Measurements from ENCODE around the gene MUC22. TPM values are rescaled to one million over a fixed set of nuclear protein-coding genes. Genes with fewer than 3 reads are reported as not detected.
"Not testable (repeated sequence)": the region's sequence is repeated elsewhere in the genome, so short reads cannot be mapped to it uniquely, and the experiment has no call there.

Gene MUC22
- total and polyA plus RNA-seq, 3 donors from 2014 or later = 0.21 to 0.87 (median 0.31) TPM

GRCh38 chr6:31040801-31041200 is 30.5 kb downstream of the MUC22 start:
- 83 to 85% methylated on average over 7 of the region's 7 CpGs for WGBS, 2 donors
- H3K27me3 ChIP-seq = no peaks in the 10 kb centered on the region
- intact Hi-C loops (cut with DNase I; ENCODE audit: low total_unique reads) = no loop called here
- no peak for DNase-seq
- H3K27ac ChIP-seq = no peak overlapping the region
- no peaks in the 10 kb centered on the region for H3K9me3 ChIP-seq
- H3K36me3 ChIP-seq (ENCODE audit: low read depth, missing control alignments) = no peaks in the 10 kb centered on the region
- no peak for TF ChIP-seq CTCF (IDR thresholded peaks at IDR 0.05)
- no peak for TF ChIP-seq POLR2A (IDR thresholded peaks at IDR 0.05)
- no peak overlapping the region for H3K4me3 ChIP-seq
- H3K4me1 ChIP-seq = peaks cover 3% of the 10 kb centered on the region

GRCh38 chr6:31041372-31041974 is 31.2 kb downstream of the MUC22 start:
- no peak for TF ChIP-seq POLR2A (IDR thresholded peaks at IDR 0.05)
- TF ChIP-seq CTCF (IDR thresholded peaks at IDR 0.05) = no peak
- H3K27ac ChIP-seq = no peak overlapping the region
- no peaks in the 10 kb centered on the region for H3K9me3 ChIP-seq
- DNase-seq = no peak
- no peak overlapping the region for H3K4me3 ChIP-seq
- WGBS, 2 donors = 82 to 88% methylated on average over 11 to 12 of the region's 12 CpGs
- H3K4me1 ChIP-seq = peaks cover 3% of the 10 kb centered on the region
- H3K36me3 ChIP-seq (ENCODE audit: low read depth, missing control alignments) = no peaks in the 10 kb centered on the region
- no peaks in the 10 kb centered on the region for H3K27me3 ChIP-seq
- intact Hi-C loops (cut with DNase I; ENCODE audit: low total_unique reads) = no loop called here

- Histone ChIP-seq H3K27me3 (no peaks in the 10 kb centered on the region), H3K27ac (no peak overlapping the region), H3K4me3 (no peak overlapping the region), H3K4me1 (peaks cover 3% of the 10 kb centered on the region), H3K9me3 (no peaks in the 10 kb centered on the region), H3K36me3 (ENCODE audit: low read depth, missing control alignments) (no peaks in the 10 kb centered on the region)
- peak; percentile 62 for DNase-seq
- TF ChIP-seq POLR2A (IDR thresholded peaks at IDR 0.05) = no peak
- TF ChIP-seq CTCF (IDR thresholded peaks at IDR 0.05) = peak in 2 of 3 experiments; percentile 46 to 48
- 43 to 46% methylated on average over 4 of the region's 4 CpGs for WGBS, 2 donors
- intact Hi-C loops (cut with DNase I; ENCODE audit: low total_unique reads) = no loop called here
These were observed 32.5 kb downstream of the MUC22 start for GRCh38 chr6:31042806-31043205.

DNA sequence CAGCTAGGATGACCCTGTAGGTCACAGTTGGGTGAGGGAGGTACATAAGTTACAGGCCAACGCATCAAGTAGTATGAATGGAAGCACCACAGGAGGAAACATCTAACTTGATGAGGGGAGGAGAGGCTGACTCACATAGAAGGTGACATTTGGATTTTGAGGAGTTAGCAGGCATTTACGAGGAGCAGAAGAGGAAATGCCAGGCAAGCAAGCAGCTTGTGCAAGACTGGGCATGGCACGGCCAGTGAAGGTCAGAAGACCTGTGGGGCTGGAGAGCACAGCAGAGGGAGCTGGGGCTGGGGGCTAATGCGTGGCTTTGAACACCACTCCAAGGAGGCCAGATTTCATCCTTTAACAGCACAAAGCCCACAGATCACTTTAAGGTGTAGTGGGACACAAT is 37.8 kb downstream of the MUC22 start:
- Histone ChIP-seq H3K27ac (no peak overlapping the region), H3K4me3 (no peak overlapping the region), H3K36me3 (ENCODE audit: low read depth, missing control alignments) (no peaks in the 10 kb centered on the region), H3K27me3 (no peaks in the 10 kb centered on the region), H3K4me1 (peaks cover 3% of the 10 kb centered on the region), H3K9me3 (no peaks in the 10 kb centered on the region)
- no peak for DNase-seq
- 83% methylated on average over 4 of the region's 4 CpGs for WGBS, 2 donors
- intact Hi-C loops (cut with DNase I; ENCODE audit: low total_unique reads) = no loop called here
- TF ChIP-seq POLR2A (IDR thresholded peaks at IDR 0.05) = no peak
- TF ChIP-seq CTCF (IDR thresholded peaks at IDR 0.05) = no peak

- no peaks in the 10 kb centered on the region for H3K36me3 ChIP-seq (ENCODE audit: low read depth, missing control alignments)
- H3K27ac ChIP-seq = no peak overlapping the region
- 94 to 95% methylated on average over 6 of the region's 6 CpGs for WGBS, 2 donors
- H3K27me3 ChIP-seq = no peaks in the 10 kb centered on the region
- intact Hi-C loops (cut with DNase I; ENCODE audit: low total_unique reads) = no loop called here
- no peak for DNase-seq
- H3K9me3 ChIP-seq = no peaks in the 10 kb centered on the region
- H3K4me3 ChIP-seq = no peak overlapping the region
- H3K4me1 ChIP-seq = no peaks in the 10 kb centered on the region
- TF ChIP-seq POLR2A (IDR thresholded peaks at IDR 0.05) (no peak), CTCF (IDR thresholded peaks at IDR 0.05) (no peak)
These were observed 39.2 kb downstream of the MUC22 start for GRCh38 chr6:31049518-31049917.

- DNase-seq; H3K4me1 ChIP-seq; H3K27ac ChIP-seq; intact Hi-C loops (cut with DNase I; ENCODE audit: low total_unique reads); H3K4me3 ChIP-seq; H3K36me3 ChIP-seq (ENCODE audit: low read depth, missing control alignments); H3K9me3 ChIP-seq; H3K27me3 ChIP-seq: not testable (repeated sequence)
- WGBS, 2 donors = 90 to 95% methylated on average over 4 of the region's 4 CpGs
These were observed 42.9 kb downstream of the MUC22 start for GRCh38 chr6:31053187-31053586.
